ENCODE results near the gene CTNNBL1.

- TF ChIP-seq, protein P1, sequence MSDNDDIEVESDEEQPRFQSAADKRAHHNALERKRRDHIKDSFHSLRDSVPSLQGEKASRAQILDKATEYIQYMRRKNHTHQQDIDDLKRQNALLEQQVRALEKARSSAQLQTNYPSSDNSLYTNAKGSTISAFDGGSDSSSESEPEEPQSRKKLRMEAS (IDR thresholded peaks at IDR 0.05; ENCODE audit: insufficient read depth, insufficient read length): no peak
- no peak for TF ChIP-seq POLR2A (IDR thresholded peaks at IDR 0.05; ENCODE audit: low read depth, low read length)
Observed at GRCh38 chr20:37797669-37798175, 103.9 kb downstream of the CTNNBL1 start.
